DOHH2 (cell line): ENCODE measurements around the gene ZBTB49.
"Not testable (repeated sequence)": the region's sequence is repeated elsewhere in the genome, so short reads cannot be mapped to it uniquely, and the experiment has no call there.

Source experiments
- H3F3A ChIP-seq: fragments of 200-600 bp; sonication (generic), shearing (Covaris generic); 2 replicates; pipeline ENCODE4 v1.6.0; 2016; ENCODE audit warnings: antibody characterized with exemption, mild to moderate bottlenecking; ENCODE audit not compliant: control insufficient read depth, insufficient read depth
- H3K27ac ChIP-seq: fragments of 200-600 bp; sonication (generic); 2 replicates; pipeline ENCODE4 v1.5.1; 2014; ENCODE audit warnings: low read depth, mild to moderate bottlenecking, low read length, moderate library complexity
- H3K27me3 ChIP-seq: fragments of 200-600 bp; sonication (generic); 2 replicates; pipeline ENCODE4 v1.6.1; 2014; ENCODE audit warnings: mild to moderate bottlenecking, low read length, mixed read lengths; ENCODE audit not compliant: control insufficient read depth
- H3K36me3 ChIP-seq: fragments of 200-600 bp; sonication (generic); 2 replicates; pipeline ENCODE4 v1.6.1; 2014; ENCODE audit warnings: mild to moderate bottlenecking, low read length, moderate library complexity, mixed read lengths; ENCODE audit not compliant: control insufficient read depth
- H3K4me1 ChIP-seq: fragments of 200-600 bp; sonication (generic); 2 replicates; pipeline ENCODE4 v1.6.1; 2014; ENCODE audit warnings: mild to moderate bottlenecking, low read length, mixed read lengths; ENCODE audit not compliant: control insufficient read depth
- H3K4me2 ChIP-seq: fragments of 200-600 bp; sonication (generic); 2 replicates; pipeline ENCODE4 v1.6.0; 2014; ENCODE audit warnings: mild to moderate bottlenecking, low read length, moderate library complexity
- H3K4me3 ChIP-seq: fragments of 200-600 bp; sonication (generic); 2 replicates; pipeline ENCODE4 v1.5.1; 2014; ENCODE audit warnings: mild to moderate bottlenecking, low read length, mixed read lengths
- H3K79me2 ChIP-seq: fragments of 200-600 bp; sonication (generic); 2 replicates; pipeline ENCODE4 v1.6.1; 2014; ENCODE audit warnings: mild to moderate bottlenecking, low read length, mixed read lengths; ENCODE audit not compliant: control insufficient read depth
- H3K9me2 ChIP-seq: fragments of 200-600 bp; sonication (generic); replicated peaks from 2 replicates; pipeline ENCODE4 v1.6.1; 2014; ENCODE audit warnings: mild to moderate bottlenecking, low read length, mixed read lengths; ENCODE audit not compliant: control insufficient read depth
- H3K9me3 ChIP-seq: fragments of 200-600 bp; sonication (generic); 2 replicates; pipeline ENCODE4 v1.6.1; 2014; ENCODE audit warnings: antibody characterized with exemption, low read length, mixed read lengths; ENCODE audit not compliant: control insufficient read depth, insufficient read depth
- H4K20me1 ChIP-seq: fragments of 200-600 bp; sonication (generic); 2 replicates; pipeline ENCODE4 v1.6.0; 2014; ENCODE audit warnings: low read depth, mild to moderate bottlenecking, antibody characterized with exemption, low read length, moderate library complexity; ENCODE audit not compliant: control insufficient read depth, insufficient read depth
- EZH2phosphoT487 ChIP-seq: fragments of 200-600 bp; sonication (generic); IDR thresholded peaks from 2 replicates; pipeline ENCODE4 v1.6.1; 2017; ENCODE audit warnings: borderline replicate concordance, mild to moderate bottlenecking, antibody characterized with exemption, low read length, moderate library complexity, mixed read lengths
- TF ChIP-seq, protein P1 (sequence below): fragments of 200-600 bp; sonication (generic); IDR thresholded peaks from one replicate; pipeline ENCODE4 v1.5.1; 2014; ENCODE audit warnings: antibody characterized with exemption, mild to moderate bottlenecking, low read depth, low read length; ENCODE audit not compliant: poor library complexity, severe bottlenecking

ZBTB49 gene

DNA sequence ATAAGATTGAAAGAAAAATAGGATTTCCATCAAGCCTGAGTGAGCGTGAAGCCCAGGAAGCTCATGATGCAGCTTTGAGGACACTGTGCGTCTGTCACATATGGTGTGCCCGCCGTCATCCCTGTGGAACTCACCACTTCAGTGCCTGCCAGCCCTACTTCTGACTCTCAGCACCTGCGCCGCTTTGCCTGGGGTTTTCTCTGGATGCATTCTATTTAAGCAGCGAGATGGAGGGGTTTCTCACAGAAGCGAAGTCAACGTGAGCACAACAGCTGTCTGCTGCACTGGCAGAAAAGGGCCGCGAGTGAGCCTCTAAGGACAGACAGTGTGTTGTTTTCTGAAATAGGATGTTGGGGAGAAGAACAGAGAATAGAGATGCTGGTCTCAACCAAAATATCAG, 35.9 kb upstream of the ZBTB49 start:
- Histone ChIP-seq H4K20me1 (no peaks in the 10 kb centered on the region), H3K27ac (no peak overlapping the region), H3K4me1 (peaks cover 7% of the 10 kb centered on the region), H3K4me3 (no peak overlapping the region), H3K9me3 (no peaks in the 10 kb centered on the region), H3K4me2 (no peak overlapping the region), H3K36me3 (no peaks in the 10 kb centered on the region), H3K79me2 (no peaks in the 10 kb centered on the region), H3K27me3 (peaks cover 11% of the 10 kb centered on the region; the same call in 1 of the 2 replicates), H3F3A (no peaks in the 10 kb centered on the region), H3K9me2 (no peaks in the 10 kb centered on the region)
- no peak for TF ChIP-seq EZH2phosphoT487
- TF ChIP-seq, protein P1, sequence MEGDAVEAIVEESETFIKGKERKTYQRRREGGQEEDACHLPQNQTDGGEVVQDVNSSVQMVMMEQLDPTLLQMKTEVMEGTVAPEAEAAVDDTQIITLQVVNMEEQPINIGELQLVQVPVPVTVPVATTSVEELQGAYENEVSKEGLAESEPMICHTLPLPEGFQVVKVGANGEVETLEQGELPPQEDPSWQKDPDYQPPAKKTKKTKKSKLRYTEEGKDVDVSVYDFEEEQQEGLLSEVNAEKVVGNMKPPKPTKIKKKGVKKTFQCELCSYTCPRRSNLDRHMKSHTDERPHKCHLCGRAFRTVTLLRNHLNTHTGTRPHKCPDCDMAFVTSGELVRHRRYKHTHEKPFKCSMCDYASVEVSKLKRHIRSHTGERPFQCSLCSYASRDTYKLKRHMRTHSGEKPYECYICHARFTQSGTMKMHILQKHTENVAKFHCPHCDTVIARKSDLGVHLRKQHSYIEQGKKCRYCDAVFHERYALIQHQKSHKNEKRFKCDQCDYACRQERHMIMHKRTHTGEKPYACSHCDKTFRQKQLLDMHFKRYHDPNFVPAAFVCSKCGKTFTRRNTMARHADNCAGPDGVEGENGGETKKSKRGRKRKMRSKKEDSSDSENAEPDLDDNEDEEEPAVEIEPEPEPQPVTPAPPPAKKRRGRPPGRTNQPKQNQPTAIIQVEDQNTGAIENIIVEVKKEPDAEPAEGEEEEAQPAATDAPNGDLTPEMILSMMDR = no peak

DNA sequence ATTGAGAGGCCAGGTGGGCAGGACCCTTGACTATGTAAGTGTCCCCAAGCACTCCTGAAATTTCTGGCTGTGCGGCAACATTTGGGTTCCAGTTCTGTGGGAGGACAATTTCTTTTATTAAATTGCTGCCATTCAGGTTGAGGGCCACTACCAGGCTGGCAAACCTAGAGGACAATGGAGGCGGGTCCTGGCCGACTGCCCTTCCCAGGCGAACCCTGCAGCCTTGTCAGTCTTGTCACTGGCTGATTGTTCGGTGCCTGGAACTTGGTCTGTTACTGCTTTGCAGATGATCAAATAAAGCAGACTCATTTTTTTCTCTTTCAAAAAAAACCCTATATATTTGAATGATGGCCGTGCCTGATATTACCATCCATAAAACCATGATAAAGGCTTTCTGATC, 35.4 kb upstream of the ZBTB49 start:
- no peaks in the 10 kb centered on the region for H3K36me3 ChIP-seq
- TF ChIP-seq EZH2phosphoT487 = no peak
- TF ChIP-seq, protein P1 = no peak

DNA sequence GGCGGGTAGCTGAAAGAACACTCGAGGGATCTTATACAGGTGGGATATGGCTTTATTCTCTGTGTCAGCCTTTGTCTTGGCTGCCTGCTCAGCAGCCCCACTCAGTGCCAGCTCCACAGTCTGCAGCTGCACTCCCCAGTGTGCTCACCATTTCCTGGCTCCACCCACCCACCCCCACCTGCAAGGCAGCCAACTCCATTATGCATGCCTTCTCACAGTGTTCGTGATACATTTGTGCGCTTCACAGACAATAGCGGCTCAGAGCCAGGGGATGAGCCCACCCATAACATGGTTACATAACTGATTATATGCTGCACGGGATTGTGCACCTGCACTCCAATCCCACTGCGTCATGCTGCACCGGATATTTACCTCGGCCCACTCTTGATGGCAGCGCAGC, 33.3 kb upstream of the ZBTB49 start:
- H3K4me2 ChIP-seq = no peak overlapping the region
- no peaks in the 10 kb centered on the region for H3F3A ChIP-seq
- peaks cover 11% of the 10 kb centered on the region; the same call in 1 of the 2 replicates for H3K27me3 ChIP-seq
- no peaks in the 10 kb centered on the region for H3K9me3 ChIP-seq
- no peak overlapping the region for H3K4me3 ChIP-seq
- H3K79me2 ChIP-seq = no peaks in the 10 kb centered on the region
- no peaks in the 10 kb centered on the region for H3K9me2 ChIP-seq
- H3K4me1 ChIP-seq = peaks cover 5% of the 10 kb centered on the region; the same call in 1 of the 2 replicates
- no peak for TF ChIP-seq EZH2phosphoT487
- TF ChIP-seq, protein P1 = no peak
- no peaks in the 10 kb centered on the region for H3K36me3 ChIP-seq
- no peaks in the 10 kb centered on the region for H4K20me1 ChIP-seq
- H3K27ac ChIP-seq = no peak overlapping the region

More for the DNA sequence above, 35.4 kb upstream of the ZBTB49 start:
- no peaks in the 10 kb centered on the region for H4K20me1 ChIP-seq
- no peak overlapping the region for H3K4me3 ChIP-seq
- H3K4me1 ChIP-seq = peaks cover 5% of the 10 kb centered on the region; the same call in 1 of the 2 replicates
- no peaks in the 10 kb centered on the region for H3K9me2 ChIP-seq
- no peaks in the 10 kb centered on the region for H3K9me3 ChIP-seq
- H3F3A ChIP-seq = no peaks in the 10 kb centered on the region
- no peaks in the 10 kb centered on the region for H3K79me2 ChIP-seq
- no peak overlapping the region for H3K27ac ChIP-seq
- no peak overlapping the region for H3K4me2 ChIP-seq
- H3K27me3 ChIP-seq = peaks cover 11% of the 10 kb centered on the region; the same call in 1 of the 2 replicates

DNA sequence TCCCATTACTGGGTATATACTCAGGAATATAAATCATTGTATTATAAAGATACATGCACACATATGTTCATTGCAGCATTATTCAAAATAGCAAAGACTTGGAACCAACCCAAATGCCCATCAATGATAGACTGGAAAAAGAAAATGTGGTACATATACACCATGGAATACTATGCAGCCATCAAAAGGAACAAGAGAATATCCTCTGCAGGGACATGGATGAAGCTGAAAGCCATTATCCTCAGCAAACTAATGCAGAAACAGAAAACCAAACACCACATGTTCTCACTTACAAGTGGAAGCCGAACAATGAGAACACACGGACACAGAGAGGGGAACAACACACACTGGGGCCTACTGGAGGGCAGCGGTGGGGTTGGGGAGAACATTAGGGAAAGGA, 32.3 kb upstream of the ZBTB49 start:
- H3K27me3 ChIP-seq = peaks cover 11% of the 10 kb centered on the region; the same call in 1 of the 2 replicates
- H4K20me1 ChIP-seq, H3F3A ChIP-seq, H3K9me3 ChIP-seq, H3K4me3 ChIP-seq, H3K79me2 ChIP-seq, H3K9me2 ChIP-seq, H3K36me3 ChIP-seq, H3K4me2 ChIP-seq, H3K27ac ChIP-seq, H3K4me1 ChIP-seq: not testable (repeated sequence)
